Effector memory CD4-positive, alpha-beta T cell (primary cell): ENCODE results near the gene REEP1.
"Not testable (repeated sequence)": the region's sequence is repeated elsewhere in the genome, so short reads cannot be mapped to it uniquely, and the experiment has no call there.

Experiments used
- DNase-seq, 3 donors: peaks; one replicate each; pipeline ENCODE4 v3.0.0-alpha.2; 2020
- H3K27ac ChIP-seq: 2 replicates; pipeline ENCODE4 v1.7.0; 2013; ENCODE audit warnings: mild to moderate bottlenecking, low read length, moderate library complexity; ENCODE audit not compliant: insufficient read depth, poor library complexity, severe bottlenecking
- H3K27me3 ChIP-seq: replicated peaks from 2 replicates; pipeline ENCODE4 v1.7.0; 2013; ENCODE audit warnings: mild to moderate bottlenecking, low read length; ENCODE audit not compliant: insufficient read depth, control insufficient read depth, poor library complexity, severe bottlenecking
- H3K36me3 ChIP-seq: 2 replicates; pipeline ENCODE4 v1.7.0; 2013; ENCODE audit warnings: mild to moderate bottlenecking, low read length, moderate library complexity; ENCODE audit not compliant: control insufficient read depth, insufficient read depth
- H3K4me1 ChIP-seq: 2 replicates; pipeline ENCODE4 v1.7.0; 2013; ENCODE audit warnings: low read length, mild to moderate bottlenecking; ENCODE audit not compliant: control insufficient read depth, insufficient read depth, poor library complexity, severe bottlenecking
- H3K4me3 ChIP-seq: 2 replicates; pipeline ENCODE4 v1.7.0; 2013; ENCODE audit warnings: low read length, low read depth, mild to moderate bottlenecking; ENCODE audit not compliant: insufficient read depth, poor library complexity, severe bottlenecking
- H3K9me3 ChIP-seq: 2 replicates; pipeline ENCODE4 v1.7.0; 2013; ENCODE audit warnings: mild to moderate bottlenecking, low read length, moderate library complexity; ENCODE audit not compliant: control insufficient read depth

REEP1 gene

GRCh38 chr2:86249579-86250391 is 87.6 kb downstream of the REEP1 start:
- DNase-seq, result no peak
- H3K27ac ChIP-seq, result no peak overlapping the region
- H3K36me3 ChIP-seq, result no peaks in the 10 kb centered on the region
- H3K9me3 ChIP-seq, result no peaks in the 10 kb centered on the region
- H3K4me1 ChIP-seq, result no peaks in the 10 kb centered on the region
- H3K27me3 ChIP-seq, result no peaks in the 10 kb centered on the region
- no peak overlapping the region for H3K4me3 ChIP-seq

DNA sequence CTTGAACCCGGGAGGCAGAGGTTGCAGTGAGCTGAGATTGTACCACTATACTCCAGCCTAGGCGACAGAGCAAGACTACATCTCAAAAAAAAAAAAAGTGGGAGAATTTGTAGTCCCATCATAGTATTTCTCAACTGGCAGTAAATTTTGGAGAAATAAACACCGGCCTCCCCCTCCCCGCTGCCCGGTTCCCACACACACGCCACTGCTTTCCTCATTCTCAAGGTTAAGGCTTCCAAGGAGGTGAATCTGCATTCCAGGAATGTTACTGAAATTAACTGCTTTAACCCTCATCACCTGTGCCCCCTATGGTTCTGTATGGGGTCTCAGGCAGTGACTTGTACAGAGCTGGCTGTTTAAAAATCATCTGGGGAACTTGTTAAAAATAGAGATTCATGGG is 88.2 kb downstream of the REEP1 start:
- Histone ChIP-seq H3K4me3 (no peak overlapping the region), H3K9me3 (no peaks in the 10 kb centered on the region), H3K36me3 (no peaks in the 10 kb centered on the region)

DNA sequence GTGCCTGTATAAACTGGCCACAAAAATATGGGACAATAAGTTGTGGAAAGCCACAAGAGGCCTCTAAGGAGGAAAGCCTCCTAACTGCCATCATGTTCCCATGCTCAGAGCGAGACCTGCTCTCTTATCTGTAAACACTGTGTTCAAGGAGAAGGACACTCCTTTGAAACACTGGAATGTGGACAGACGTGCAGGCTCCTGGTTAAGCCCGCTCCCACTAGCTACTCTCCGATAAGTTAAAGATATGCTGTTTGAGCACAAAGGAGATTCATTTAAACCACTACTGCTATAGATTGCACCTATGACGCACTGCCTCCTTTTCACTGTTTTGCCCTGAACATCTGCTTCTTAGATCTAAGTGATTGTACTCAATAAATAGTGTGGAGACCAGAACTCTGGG is 92.2 kb downstream of the REEP1 start:
- not testable (repeated sequence) for H3K27me3 ChIP-seq, H3K4me1 ChIP-seq, H3K36me3 ChIP-seq, H3K4me3 ChIP-seq, DNase-seq, H3K9me3 ChIP-seq, H3K27ac ChIP-seq

More for the DNA sequence above, 88.2 kb downstream of the REEP1 start:
- Histone ChIP-seq H3K27me3 (no peaks in the 10 kb centered on the region), H3K27ac (no peak overlapping the region), H3K4me1 (no peaks in the 10 kb centered on the region)
- no peak for DNase-seq

DNA sequence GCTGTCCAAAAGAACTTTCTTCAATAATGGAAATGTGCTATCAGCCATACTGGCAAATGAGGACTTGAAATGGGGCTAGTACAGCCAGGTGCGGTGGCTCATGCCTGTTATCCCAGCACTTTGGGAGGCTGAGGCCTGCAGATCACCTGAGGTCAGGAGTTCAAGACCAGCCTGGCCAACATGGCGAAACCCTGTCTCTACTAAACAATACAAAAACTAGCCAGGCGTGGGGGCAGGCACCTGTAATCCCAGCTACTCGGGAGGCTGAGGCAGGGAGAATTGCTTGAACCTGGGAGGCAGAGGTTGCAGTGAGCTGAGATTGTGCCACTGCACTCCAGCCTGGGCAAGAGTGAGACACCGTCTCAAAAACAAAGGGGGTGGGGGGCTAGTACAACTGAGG is 92.6 kb downstream of the REEP1 start:
- not testable (repeated sequence) for H3K36me3 ChIP-seq, H3K27me3 ChIP-seq, H3K4me3 ChIP-seq, H3K27ac ChIP-seq, H3K9me3 ChIP-seq, DNase-seq, H3K4me1 ChIP-seq

DNA sequence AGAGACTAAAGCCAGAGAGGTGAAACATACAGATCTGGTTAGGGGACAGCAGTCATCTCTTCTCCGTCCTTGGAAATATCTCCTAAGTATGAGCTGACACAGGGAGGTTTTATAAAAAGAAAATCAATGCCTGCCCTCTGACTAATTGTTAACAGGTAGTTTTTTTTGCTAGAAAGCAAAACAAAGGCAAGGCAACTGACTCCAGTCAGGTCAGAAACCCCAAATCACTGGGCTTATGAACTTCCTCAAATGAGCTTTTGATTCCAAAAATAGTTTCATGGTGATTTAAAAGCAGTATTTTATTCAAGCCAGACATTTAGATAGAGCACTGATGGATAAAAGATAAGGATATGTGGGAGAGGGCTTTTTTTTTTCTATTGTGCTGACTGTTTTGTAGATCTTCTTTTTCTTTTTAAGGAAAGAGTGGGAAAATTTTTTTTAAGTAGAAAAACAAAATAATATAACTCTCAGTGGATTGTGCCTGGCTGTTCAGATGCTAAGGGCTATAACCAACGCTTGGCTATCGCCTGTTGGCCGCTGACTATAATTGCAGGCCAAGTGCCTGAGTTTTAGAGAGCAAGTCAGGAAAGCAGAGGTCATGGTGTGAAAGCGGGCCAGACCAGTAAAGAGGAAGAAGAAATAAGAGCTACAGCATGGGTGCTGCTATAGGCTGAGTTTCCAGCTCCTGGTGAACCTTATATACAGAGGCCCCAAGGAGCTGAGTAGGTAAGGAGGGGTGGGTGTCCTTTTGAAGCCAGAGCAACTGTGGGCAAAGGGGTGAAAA is 93.3 kb downstream of the REEP1 start:
- no peak for DNase-seq
- Histone ChIP-seq H3K9me3 (no peaks in the 10 kb centered on the region), H3K4me1 (no peaks in the 10 kb centered on the region), H3K27me3 (no peaks in the 10 kb centered on the region), H3K36me3 (no peaks in the 10 kb centered on the region), H3K4me3 (no peak overlapping the region), H3K27ac (no peak overlapping the region)

DNA sequence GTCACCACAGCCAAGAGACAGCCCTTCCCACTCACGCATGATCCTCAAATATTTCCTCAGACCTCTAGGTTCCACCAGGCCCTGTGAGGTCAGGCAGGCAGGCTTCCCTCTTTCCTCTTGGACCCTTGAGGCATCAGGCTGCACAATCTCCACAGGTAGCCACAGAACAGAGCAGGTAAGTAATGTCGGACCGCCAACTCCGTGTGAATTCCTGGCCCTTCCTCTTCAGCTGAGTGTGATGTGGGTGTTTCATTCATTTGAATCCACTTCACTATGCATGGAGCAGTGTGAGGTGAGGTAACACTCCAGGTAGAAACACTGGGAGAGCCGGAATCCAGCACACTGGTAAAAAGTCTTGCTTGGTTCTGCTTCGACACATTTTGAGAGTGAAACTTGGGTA is 94.2 kb downstream of the REEP1 start:
- DNase-seq, result no peak
- no peak overlapping the region for H3K4me3 ChIP-seq
- no peaks in the 10 kb centered on the region for H3K9me3 ChIP-seq
- H3K4me1 ChIP-seq, result no peaks in the 10 kb centered on the region
- H3K27me3 ChIP-seq, result no peaks in the 10 kb centered on the region
- no peaks in the 10 kb centered on the region for H3K36me3 ChIP-seq
- H3K27ac ChIP-seq, result no peak overlapping the region

GRCh38 chr2:86241611-86242010 is 95.8 kb downstream of the REEP1 start:
- no peaks in the 10 kb centered on the region for H3K9me3 ChIP-seq
- no peak for DNase-seq
- no peak overlapping the region for H3K27ac ChIP-seq

DNA sequence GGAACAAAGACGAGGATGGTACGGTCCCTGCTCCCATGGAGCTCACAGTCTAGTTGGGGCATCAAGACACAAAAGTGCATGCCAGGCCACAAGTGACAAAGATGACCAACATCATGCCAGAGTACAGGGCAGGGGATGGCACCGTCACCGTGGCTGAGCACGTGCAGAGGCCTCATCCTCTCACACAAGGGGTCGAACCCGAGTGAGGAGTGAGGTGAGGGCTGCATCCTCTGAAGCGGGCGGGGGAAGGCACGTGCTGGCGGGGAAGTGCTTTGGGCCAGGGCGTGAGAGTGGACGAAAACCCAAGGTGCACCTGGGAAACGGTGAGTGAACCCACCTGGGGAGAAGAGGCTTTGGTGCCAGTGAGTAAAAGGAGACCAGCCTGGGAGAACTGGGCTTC is 97.2 kb downstream of the REEP1 start:
- H3K27ac ChIP-seq, result no peak overlapping the region
- H3K9me3 ChIP-seq, result no peaks in the 10 kb centered on the region
- H3K4me3 ChIP-seq, result no peak overlapping the region
- no peak for DNase-seq
- H3K4me1 ChIP-seq, result no peaks in the 10 kb centered on the region
- no peaks in the 10 kb centered on the region for H3K27me3 ChIP-seq
- H3K36me3 ChIP-seq, result no peaks in the 10 kb centered on the region

More at GRCh38 chr2:86241611-86242010, 95.8 kb downstream of the REEP1 start:
- no peak overlapping the region for H3K4me3 ChIP-seq
- no peaks in the 10 kb centered on the region for H3K36me3 ChIP-seq
- H3K4me1 ChIP-seq, result no peaks in the 10 kb centered on the region
- H3K27me3 ChIP-seq, result no peaks in the 10 kb centered on the region

GRCh38 chr2:86239745-86240144 is 97.7 kb downstream of the REEP1 start:
- Histone ChIP-seq H3K36me3 (no peaks in the 10 kb centered on the region), H3K4me3 (no peak overlapping the region), H3K27ac (no peak overlapping the region), H3K9me3 (no peaks in the 10 kb centered on the region), H3K27me3 (no peaks in the 10 kb centered on the region), H3K4me1 (no peaks in the 10 kb centered on the region)
- DNase-seq, result no peak

- H3K4me3 ChIP-seq, result no peak overlapping the region
- no peaks in the 10 kb centered on the region for H3K9me3 ChIP-seq
- no peak overlapping the region for H3K27ac ChIP-seq
- no peaks in the 10 kb centered on the region for H3K27me3 ChIP-seq
- no peaks in the 10 kb centered on the region for H3K36me3 ChIP-seq
- DNase-seq, result no peak
- H3K4me1 ChIP-seq, result no peaks in the 10 kb centered on the region
These were observed 98.1 kb downstream of the REEP1 start for GRCh38 chr2:86239326-86239725.
